ENCODE measurements around the gene TNFRSF8.

- TF ChIP-seq, protein P1, sequence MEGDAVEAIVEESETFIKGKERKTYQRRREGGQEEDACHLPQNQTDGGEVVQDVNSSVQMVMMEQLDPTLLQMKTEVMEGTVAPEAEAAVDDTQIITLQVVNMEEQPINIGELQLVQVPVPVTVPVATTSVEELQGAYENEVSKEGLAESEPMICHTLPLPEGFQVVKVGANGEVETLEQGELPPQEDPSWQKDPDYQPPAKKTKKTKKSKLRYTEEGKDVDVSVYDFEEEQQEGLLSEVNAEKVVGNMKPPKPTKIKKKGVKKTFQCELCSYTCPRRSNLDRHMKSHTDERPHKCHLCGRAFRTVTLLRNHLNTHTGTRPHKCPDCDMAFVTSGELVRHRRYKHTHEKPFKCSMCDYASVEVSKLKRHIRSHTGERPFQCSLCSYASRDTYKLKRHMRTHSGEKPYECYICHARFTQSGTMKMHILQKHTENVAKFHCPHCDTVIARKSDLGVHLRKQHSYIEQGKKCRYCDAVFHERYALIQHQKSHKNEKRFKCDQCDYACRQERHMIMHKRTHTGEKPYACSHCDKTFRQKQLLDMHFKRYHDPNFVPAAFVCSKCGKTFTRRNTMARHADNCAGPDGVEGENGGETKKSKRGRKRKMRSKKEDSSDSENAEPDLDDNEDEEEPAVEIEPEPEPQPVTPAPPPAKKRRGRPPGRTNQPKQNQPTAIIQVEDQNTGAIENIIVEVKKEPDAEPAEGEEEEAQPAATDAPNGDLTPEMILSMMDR (IDR thresholded peaks at IDR 0.05): no peak
- no peak for TF ChIP-seq POLR2A (IDR thresholded peaks at IDR 0.05)
Observed at GRCh38 chr1:12130466-12131130, 67.5 kb downstream of the TNFRSF8 start.
